Measurements from ENCODE around the gene USP17L15. TPM values are rescaled to one million over a fixed set of nuclear protein-coding genes. Genes with fewer than 3 reads are reported as not detected.
"Not testable (repeated sequence)": the region's sequence is repeated elsewhere in the genome, so short reads cannot be mapped to it uniquely, and the experiment has no call there.

The USP17L15 gene, protein sequence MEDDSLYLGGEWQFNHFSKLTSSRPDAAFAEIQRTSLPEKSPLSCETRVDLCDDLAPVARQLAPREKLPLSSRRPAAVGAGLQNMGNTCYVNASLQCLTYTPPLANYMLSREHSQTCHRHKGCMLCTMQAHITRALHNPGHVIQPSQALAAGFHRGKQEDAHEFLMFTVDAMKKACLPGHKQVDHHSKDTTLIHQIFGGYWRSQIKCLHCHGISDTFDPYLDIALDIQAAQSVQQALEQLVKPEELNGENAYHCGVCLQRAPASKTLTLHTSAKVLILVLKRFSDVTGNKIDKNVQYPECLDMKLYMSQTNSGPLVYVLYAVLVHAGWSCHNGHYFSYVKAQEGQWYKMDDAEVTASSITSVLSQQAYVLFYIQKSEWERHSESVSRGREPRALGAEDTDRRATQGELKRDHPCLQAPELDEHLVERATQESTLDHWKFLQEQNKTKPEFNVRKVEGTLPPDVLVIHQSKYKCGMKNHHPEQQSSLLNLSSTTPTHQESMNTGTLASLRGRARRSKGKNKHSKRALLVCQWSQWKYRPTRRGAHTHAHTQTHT
- polyA plus RNA-seq (2011; rRNA removed) (not detected in 2 replicates), polyA minus RNA-seq (2011; rRNA and poly(A)+ RNA removed) (not detected in 2 replicates)

DNA sequence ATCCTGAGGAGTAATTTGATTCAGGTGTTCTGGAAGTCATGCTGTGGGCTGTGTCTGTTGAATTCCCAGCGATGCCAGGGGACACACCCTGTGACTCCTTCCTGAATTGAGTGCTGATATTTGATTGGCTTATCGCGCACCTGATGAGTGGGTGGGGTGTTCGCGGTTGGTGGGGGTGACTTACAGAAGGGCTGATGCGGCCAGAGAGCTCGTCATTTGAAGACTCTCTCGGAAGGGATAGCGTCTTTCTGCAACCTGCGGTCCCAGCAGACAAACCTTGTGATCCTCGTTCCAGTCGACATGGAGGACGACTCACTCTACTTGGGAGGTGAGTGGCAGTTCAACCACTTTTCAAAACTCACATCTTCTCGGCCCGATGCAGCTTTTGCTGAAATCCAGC is at the start of gene USP17L15:
Gene USP17L15 (plus strand): TSS at position 301 of the 400 bp plus-strand sequence. CDS start 0 bp downstream, at position 301.
- POLR2A ChIA-PET; H3K27me3 ChIP-seq (ENCODE audit: control insufficient read depth, insufficient read depth, low read length): not testable (repeated sequence)

DNA sequence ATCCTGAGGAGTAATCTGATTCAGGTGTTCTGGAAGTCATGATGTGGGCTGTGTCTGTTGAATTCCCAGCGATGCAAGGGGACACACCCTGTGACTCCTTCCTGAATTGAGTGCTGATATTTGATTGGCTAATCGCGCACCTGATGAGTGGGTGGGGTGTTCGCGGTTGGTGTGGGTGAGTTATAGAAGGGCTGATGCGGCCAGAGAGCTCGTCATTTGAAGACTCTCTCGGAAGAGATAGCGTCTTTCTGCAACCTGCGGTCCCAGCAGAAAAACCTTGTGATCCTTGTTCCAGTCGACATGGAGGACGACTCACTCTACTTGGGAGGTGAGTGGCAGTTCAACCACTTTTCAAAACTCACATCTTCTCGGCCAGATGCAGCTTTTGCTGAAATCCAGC is 23.8 kb upstream of the USP17L15 start, which contains the start of gene USP17L10:
Gene USP17L10 (plus strand): TSS at position 301 of the 400 bp plus-strand sequence. CDS start 0 bp downstream, at position 301.
- DNase-seq (ENCODE audit: low read depth, low spot score); CTCF ChIA-PET; H3K9me3 ChIP-seq (ENCODE audit: control insufficient read depth, insufficient read depth, low read length); H3K27me3 ChIP-seq (ENCODE audit: control insufficient read depth, insufficient read depth, low read length); H3K4me3 ChIP-seq (ENCODE audit: low read depth, low read length); H3K27ac ChIP-seq (ENCODE audit: low read depth, low read length); POLR2A ChIA-PET: not testable (repeated sequence)

More for the DNA sequence above, at the start of gene USP17L15:
- H3K4me3 ChIP-seq (ENCODE audit: low read depth, low read length); H3K9me3 ChIP-seq (ENCODE audit: control insufficient read depth, insufficient read depth, low read length); H3K27ac ChIP-seq (ENCODE audit: low read depth, low read length); CTCF ChIA-PET; DNase-seq (ENCODE audit: low read depth, low spot score): not testable (repeated sequence)

DNA sequence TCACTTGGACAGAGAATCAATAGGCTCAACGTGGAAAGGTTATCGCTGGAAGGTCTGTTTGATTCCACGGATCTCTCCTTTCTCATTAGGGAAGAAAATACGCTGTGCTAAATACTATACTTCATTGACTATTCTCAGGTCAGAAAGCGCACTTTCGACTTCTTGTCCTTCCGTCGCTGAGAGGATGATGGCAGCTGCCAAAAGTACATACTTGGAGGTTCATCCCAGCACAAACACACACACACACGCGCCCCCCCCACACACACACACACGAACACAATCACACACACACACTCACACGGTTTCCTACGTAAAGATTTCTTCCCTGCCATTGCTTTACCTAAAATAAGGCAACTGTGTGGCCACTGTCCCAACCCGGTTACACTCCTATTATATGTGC is 19.5 kb upstream of the USP17L15 start:
- H3K27me3 ChIP-seq (ENCODE audit: control insufficient read depth, insufficient read depth, low read length); DNase-seq (ENCODE audit: low read depth, low spot score); CTCF ChIA-PET; H3K4me3 ChIP-seq (ENCODE audit: low read depth, low read length); H3K27ac ChIP-seq (ENCODE audit: low read depth, low read length); H3K9me3 ChIP-seq (ENCODE audit: control insufficient read depth, insufficient read depth, low read length); POLR2A ChIA-PET: not testable (repeated sequence)

DNA sequence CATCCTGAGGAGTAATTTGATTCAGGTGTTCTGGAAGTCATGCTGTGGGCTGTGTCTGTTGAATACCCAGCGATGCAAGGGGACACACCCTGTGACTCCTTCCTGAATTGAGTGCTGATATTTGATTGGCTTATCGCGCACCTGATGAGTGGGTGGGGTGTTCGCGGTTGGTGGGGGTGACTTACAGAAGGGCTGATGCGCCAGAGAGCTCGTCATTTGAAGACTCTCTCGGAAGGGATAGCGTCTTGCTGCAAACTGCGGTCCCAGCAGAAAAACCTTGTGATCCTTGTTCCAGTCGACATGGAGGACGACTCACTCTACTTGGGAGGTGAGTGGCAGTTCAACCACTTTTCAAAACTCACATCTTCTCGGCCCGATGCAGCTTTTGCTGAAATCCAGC is 19.1 kb upstream of the USP17L15 start, which contains the start of gene USP17L11:
Gene USP17L11 (plus strand): TSS at position 301 of the 400 bp plus-strand sequence. CDS start 0 bp downstream, at position 301.
- DNase-seq (ENCODE audit: low read depth, low spot score); H3K4me3 ChIP-seq (ENCODE audit: low read depth, low read length); H3K9me3 ChIP-seq (ENCODE audit: control insufficient read depth, insufficient read depth, low read length); CTCF ChIA-PET; H3K27me3 ChIP-seq (ENCODE audit: control insufficient read depth, insufficient read depth, low read length); POLR2A ChIA-PET; H3K27ac ChIP-seq (ENCODE audit: low read depth, low read length): not testable (repeated sequence)

DNA sequence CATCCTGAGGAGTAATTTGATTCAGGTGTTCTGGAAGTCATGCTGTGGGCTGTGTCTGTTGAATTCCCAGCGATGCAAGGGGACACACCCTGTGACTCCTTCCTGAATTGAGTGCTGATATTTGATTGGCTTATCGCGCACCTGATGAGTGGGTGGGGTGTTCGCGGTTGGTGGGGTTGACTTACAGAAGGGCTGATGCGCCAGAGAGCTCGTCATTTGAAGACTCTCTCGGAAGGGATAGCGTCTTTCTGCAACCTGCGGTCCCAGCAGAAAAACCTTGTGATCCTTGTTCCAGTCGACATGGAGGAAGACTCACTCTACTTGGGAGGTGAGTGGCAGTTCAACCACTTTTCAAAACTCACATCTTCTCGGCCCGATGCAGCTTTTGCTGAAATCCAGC is 14.3 kb upstream of the USP17L15 start, which contains the start of gene USP17L12:
Gene USP17L12 (plus strand): TSS at position 301 of the 400 bp plus-strand sequence. CDS start 0 bp downstream, at position 301.
- H3K27me3 ChIP-seq (ENCODE audit: control insufficient read depth, insufficient read depth, low read length); H3K27ac ChIP-seq (ENCODE audit: low read depth, low read length); H3K4me3 ChIP-seq (ENCODE audit: low read depth, low read length); H3K9me3 ChIP-seq (ENCODE audit: control insufficient read depth, insufficient read depth, low read length); DNase-seq (ENCODE audit: low read depth, low spot score); POLR2A ChIA-PET; CTCF ChIA-PET: not testable (repeated sequence)

DNA sequence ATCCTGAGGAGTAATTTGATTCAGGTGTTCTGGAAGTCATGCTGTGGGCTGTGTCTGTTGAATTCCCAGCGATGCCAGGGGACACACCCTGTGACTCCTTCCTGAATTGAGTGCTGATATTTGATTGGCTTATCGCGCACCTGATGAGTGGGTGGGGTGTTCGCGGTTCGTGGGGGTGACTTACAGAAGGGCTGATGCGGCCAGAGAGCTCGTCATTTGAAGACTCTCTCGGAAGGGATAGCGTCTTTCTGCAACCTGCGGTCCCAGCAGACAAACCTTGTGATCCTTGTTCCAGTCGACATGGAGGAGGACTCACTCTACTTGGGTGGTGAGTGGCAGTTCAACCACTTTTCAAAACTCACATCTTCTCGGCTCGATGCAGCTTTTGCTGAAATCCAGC is 9.6 kb upstream of the USP17L15 start, which contains the start of gene USP17L13:
Gene USP17L13 (plus strand): TSS at position 301 of the 400 bp plus-strand sequence. CDS start 0 bp downstream, at position 301.
- POLR2A ChIA-PET; H3K9me3 ChIP-seq (ENCODE audit: control insufficient read depth, insufficient read depth, low read length); H3K27me3 ChIP-seq (ENCODE audit: control insufficient read depth, insufficient read depth, low read length); DNase-seq (ENCODE audit: low read depth, low spot score); CTCF ChIA-PET; H3K4me3 ChIP-seq (ENCODE audit: low read depth, low read length); H3K27ac ChIP-seq (ENCODE audit: low read depth, low read length): not testable (repeated sequence)

DNA sequence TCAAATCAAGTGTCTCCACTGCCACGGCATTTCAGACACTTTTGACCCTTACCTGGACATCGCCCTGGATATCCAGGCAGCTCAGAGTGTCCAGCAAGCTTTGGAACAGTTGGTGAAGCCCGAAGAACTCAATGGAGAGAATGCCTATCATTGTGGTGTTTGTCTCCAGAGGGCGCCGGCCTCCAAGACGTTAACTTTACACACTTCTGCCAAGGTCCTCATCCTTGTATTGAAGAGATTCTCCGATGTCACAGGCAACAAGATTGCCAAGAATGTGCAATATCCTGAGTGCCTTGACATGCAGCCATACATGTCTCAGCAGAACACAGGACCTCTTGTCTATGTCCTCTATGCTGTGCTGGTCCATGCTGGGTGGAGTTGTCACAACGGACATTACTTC is 3.9 kb upstream of the USP17L15 start:
- H3K27me3 ChIP-seq (ENCODE audit: control insufficient read depth, insufficient read depth, low read length); H3K27ac ChIP-seq (ENCODE audit: low read depth, low read length); H3K4me3 ChIP-seq (ENCODE audit: low read depth, low read length); POLR2A ChIA-PET; CTCF ChIA-PET; DNase-seq (ENCODE audit: low read depth, low spot score); H3K9me3 ChIP-seq (ENCODE audit: control insufficient read depth, insufficient read depth, low read length): not testable (repeated sequence)

DNA sequence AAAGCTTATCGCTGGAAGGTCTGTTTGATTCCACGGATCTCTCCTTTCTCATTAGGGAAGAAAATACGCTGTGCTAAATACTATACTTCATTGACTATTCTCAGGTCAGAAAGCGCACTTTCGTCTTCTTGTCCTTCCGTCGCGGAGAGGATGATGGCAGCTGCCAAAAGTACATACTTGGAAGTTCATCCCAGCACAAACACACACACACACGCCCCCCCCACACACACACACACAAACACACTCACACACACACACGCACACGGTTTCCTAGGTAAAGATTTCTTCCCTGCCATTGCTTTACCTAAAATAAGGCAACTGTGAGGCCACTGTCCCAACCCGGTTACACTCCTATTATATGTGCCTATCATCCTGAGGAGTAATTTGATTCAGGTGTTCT is 4.3 kb downstream of the USP17L15 start:
- POLR2A ChIA-PET; DNase-seq (ENCODE audit: low read depth, low spot score): not testable (repeated sequence)

DNA sequence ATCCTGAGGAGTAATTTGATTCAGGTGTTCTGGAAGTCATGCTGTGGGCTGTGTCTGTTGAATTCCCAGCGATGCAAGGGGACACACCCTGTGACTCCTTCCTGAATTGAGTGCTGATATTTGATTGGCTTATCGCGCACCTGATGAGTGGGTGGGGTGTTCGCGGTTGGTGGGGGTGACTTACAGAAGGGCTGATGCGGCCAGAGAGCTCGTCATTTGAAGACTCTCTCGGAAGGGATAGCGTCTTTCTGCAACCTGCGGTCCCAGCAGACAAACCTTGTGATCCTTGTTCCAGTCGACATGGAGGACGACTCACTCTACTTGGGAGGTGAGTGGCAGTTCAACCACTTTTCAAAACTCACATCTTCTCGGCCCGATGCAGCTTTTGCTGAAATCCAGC is 9.4 kb downstream of the USP17L15 start, which contains the start of gene USP17L17:
Gene USP17L17 (plus strand): TSS at position 301 of the 400 bp plus-strand sequence. CDS start 0 bp downstream, at position 301.
- H3K27ac ChIP-seq (ENCODE audit: low read depth, low read length); CTCF ChIA-PET; H3K27me3 ChIP-seq (ENCODE audit: control insufficient read depth, insufficient read depth, low read length); POLR2A ChIA-PET; H3K4me3 ChIP-seq (ENCODE audit: low read depth, low read length); H3K9me3 ChIP-seq (ENCODE audit: control insufficient read depth, insufficient read depth, low read length); DNase-seq (ENCODE audit: low read depth, low spot score): not testable (repeated sequence)

More for the DNA sequence above, 4.3 kb downstream of the USP17L15 start:
- H3K27ac ChIP-seq (ENCODE audit: low read depth, low read length); H3K27me3 ChIP-seq (ENCODE audit: control insufficient read depth, insufficient read depth, low read length); H3K4me3 ChIP-seq (ENCODE audit: low read depth, low read length); H3K9me3 ChIP-seq (ENCODE audit: control insufficient read depth, insufficient read depth, low read length); CTCF ChIA-PET: not testable (repeated sequence)

DNA sequence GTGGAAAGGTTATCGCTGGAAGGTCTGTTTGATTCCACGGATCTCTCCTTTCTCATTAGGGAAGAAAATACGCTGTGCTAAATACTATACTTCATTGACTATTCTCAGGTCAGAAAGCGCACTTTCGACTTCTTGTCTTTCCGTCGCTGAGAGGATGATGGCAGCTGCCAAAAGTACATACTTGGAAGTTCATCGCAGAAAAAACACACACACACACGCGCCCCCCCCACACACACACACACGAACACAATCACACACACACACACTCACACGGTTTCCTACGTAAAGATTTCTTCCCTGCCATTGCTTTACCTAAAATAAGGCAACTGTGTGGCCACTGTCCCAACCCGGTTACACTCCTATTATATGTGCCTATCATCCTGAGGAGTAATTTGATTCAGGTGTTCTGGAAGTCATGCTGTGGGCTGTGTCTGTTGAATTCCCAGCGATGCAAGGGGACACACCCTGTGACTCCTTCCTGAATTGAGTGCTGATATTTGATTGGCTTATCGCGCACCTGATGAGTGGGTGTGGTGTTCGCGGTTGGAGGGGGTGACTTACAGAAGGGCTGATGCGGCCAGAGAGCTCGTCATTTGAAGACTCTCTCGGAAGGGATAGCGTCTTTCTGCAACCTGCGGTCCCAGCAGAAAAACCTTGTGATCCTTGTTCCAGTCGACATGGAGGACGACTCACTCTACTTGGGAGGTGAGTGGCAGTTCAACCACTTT is 13.9 kb downstream of the USP17L15 start, which contains the start of gene USP17L18:
Gene USP17L18 (plus strand): TSS at position 678 of the 728 bp plus-strand sequence. CDS start 0 bp downstream, at position 678.
- H3K27me3 ChIP-seq (ENCODE audit: control insufficient read depth, insufficient read depth, low read length); DNase-seq (ENCODE audit: low read depth, low spot score); H3K9me3 ChIP-seq (ENCODE audit: control insufficient read depth, insufficient read depth, low read length); H3K4me3 ChIP-seq (ENCODE audit: low read depth, low read length); CTCF ChIA-PET; POLR2A ChIA-PET; H3K27ac ChIP-seq (ENCODE audit: low read depth, low read length): not testable (repeated sequence)

DNA sequence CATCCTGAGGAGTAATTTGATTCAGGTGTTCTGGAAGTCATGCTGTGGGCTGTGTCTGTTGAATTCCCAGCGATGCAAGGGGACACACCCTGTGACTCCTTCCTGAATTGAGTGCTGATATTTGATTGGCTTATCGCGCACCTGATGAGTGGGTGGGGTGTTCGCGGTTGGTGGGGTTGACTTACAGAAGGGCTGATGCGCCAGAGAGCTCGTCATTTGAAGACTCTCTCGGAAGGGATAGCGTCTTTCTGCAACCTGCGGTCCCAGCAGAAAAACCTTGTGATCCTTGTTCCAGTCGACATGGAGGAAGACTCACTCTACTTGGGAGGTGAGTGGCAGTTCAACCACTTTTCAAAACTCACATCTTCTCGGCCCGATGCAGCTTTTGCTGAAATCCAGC is 18.9 kb downstream of the USP17L15 start, which contains the start of gene USP17L19:
Gene USP17L19 (plus strand): TSS at position 301 of the 400 bp plus-strand sequence. CDS start 0 bp downstream, at position 301.
- CTCF ChIA-PET; H3K27me3 ChIP-seq (ENCODE audit: control insufficient read depth, insufficient read depth, low read length); H3K27ac ChIP-seq (ENCODE audit: low read depth, low read length); POLR2A ChIA-PET; DNase-seq (ENCODE audit: low read depth, low spot score); H3K4me3 ChIP-seq (ENCODE audit: low read depth, low read length); H3K9me3 ChIP-seq (ENCODE audit: control insufficient read depth, insufficient read depth, low read length): not testable (repeated sequence)

Data from AG04450 (cell line).